Upper lobe of right lung (tissue), 1 donor: ENCODE data around the gene FHOD3. TPM values are rescaled to one million over a fixed set of nuclear protein-coding genes. Genes with fewer than 3 reads are reported as not detected.
A peak's percentile ranks its signal among the peaks of the same experiment; 100 is the strongest.

Experiments used
- ATAC-seq: fragments of 200-7000 bp; cut with Tn5 transposase; one replicate; pipeline ENCODE4 v1.9.1; 2020; ENCODE audit warnings: mild to moderate bottlenecking, moderate library complexity
- DNase-seq: peaks from one replicate; pipeline ENCODE4 v3.0.0-alpha.2; 2020
- H3K27ac ChIP-seq: fragments of 200-600 bp; one replicate; pipeline ENCODE4 v1.8.0; 2022
- H3K27me3 ChIP-seq: fragments of 200-600 bp; one replicate; pipeline ENCODE4 v1.8.0; 2022; ENCODE audit warnings: mild to moderate bottlenecking
- H3K36me3 ChIP-seq: fragments of 200-600 bp; one replicate; pipeline ENCODE4 v1.8.0; 2022
- H3K4me1 ChIP-seq: fragments of 200-600 bp; one replicate; pipeline ENCODE4 v1.8.0; 2022
- H3K4me3 ChIP-seq: fragments of 200-600 bp; one replicate; pipeline ENCODE4 v1.8.0; 2022; ENCODE audit warnings: mild to moderate bottlenecking
- H3K9me3 ChIP-seq: fragments of 200-600 bp; one replicate; pipeline ENCODE4 v1.8.0; 2022
- CTCF ChIP-seq: fragments of 200-600 bp; IDR thresholded peaks from one replicate; pipeline ENCODE4 v1.8.0; 2022; ENCODE audit warnings: antibody characterized with exemption
- intact Hi-C: fragments of 100-400 bp; cut with DNase I; formaldehyde crosslinking; loops from one replicate; pipeline ENCODE4 v1.11.0; 2022
- total RNA-seq: library from RNA; stranded (reverse); fragmentation: NEBNext Ultra II Directional; extraction: Animal tissue kit (Norgen Biotek cat#: 25700); gene quantifications from one replicate; pipeline ENCODE4 v1.2.1, GENCODE V29; 2021
- donor health status: DM: no; HTN: yes; CAD: no; lungs with severe emphysema.

The FHOD3 gene
- total RNA-seq, 1 donor from 2014 or later, result 1.9 TPM

GRCh38 chr18:36702401-36703013 lies 405.0 kb downstream of the FHOD3 start:
- no peak for ATAC-seq
- H3K9me3 ChIP-seq, result no peaks in the 10 kb centered on the region
- H3K36me3 ChIP-seq, result no peaks in the 10 kb centered on the region
- no peak for DNase-seq
- TF ChIP-seq CTCF, result no peak
- H3K4me1 ChIP-seq, result no peaks in the 10 kb centered on the region
- intact Hi-C loops, result no loop called here
- no peak overlapping the region for H3K4me3 ChIP-seq
- no peaks in the 10 kb centered on the region for H3K27me3 ChIP-seq
- no peak overlapping the region for H3K27ac ChIP-seq

- intact Hi-C loops, result no loop called here
- Histone ChIP-seq H3K9me3 (no peaks in the 10 kb centered on the region), H3K36me3 (no peaks in the 10 kb centered on the region), H3K4me1 (no peaks in the 10 kb centered on the region), H3K27ac (no peak overlapping the region), H3K27me3 (no peaks in the 10 kb centered on the region), H3K4me3 (no peak overlapping the region)
- no peak for DNase-seq
- TF ChIP-seq CTCF, result no peak
- ATAC-seq, result no peak
These were observed 406.6 kb downstream of the FHOD3 start for GRCh38 chr18:36704156-36704555.

GRCh38 chr18:36706134-36706881 lies 408.8 kb downstream of the FHOD3 start:
- no peak for DNase-seq
- TF ChIP-seq CTCF, result no peak
- H3K9me3 ChIP-seq, result no peaks in the 10 kb centered on the region
- no peak overlapping the region for H3K4me3 ChIP-seq
- no peaks in the 10 kb centered on the region for H3K27me3 ChIP-seq
- no peak overlapping the region for H3K27ac ChIP-seq
- ATAC-seq, result no peak
- intact Hi-C loops, result no loop called here
- no peaks in the 10 kb centered on the region for H3K36me3 ChIP-seq
- H3K4me1 ChIP-seq, result no peaks in the 10 kb centered on the region

- Histone ChIP-seq H3K27ac (no peak overlapping the region), H3K36me3 (no peaks in the 10 kb centered on the region), H3K4me3 (no peak overlapping the region), H3K9me3 (no peaks in the 10 kb centered on the region), H3K4me1 (no peaks in the 10 kb centered on the region), H3K27me3 (no peaks in the 10 kb centered on the region)
- ATAC-seq (no peak), DNase-seq (no peak)
- no peak for TF ChIP-seq CTCF
- intact Hi-C loops, result no loop called here
These were observed 410.9 kb downstream of the FHOD3 start for GRCh38 chr18:36708366-36708765.

GRCh38 chr18:36709315-36709714 lies 411.8 kb downstream of the FHOD3 start:
- ATAC-seq (peak; percentile 27), DNase-seq (no peak)
- Histone ChIP-seq H3K36me3 (no peaks in the 10 kb centered on the region), H3K27me3 (no peaks in the 10 kb centered on the region), H3K27ac (no peak overlapping the region), H3K4me1 (no peaks in the 10 kb centered on the region), H3K9me3 (no peaks in the 10 kb centered on the region), H3K4me3 (no peak overlapping the region)
- intact Hi-C loops, result no loop called here
- TF ChIP-seq CTCF, result no peak
